ENCODE measurements around the gene SYCP3. TPM values are rescaled to one million over a fixed set of nuclear protein-coding genes. Genes with fewer than 3 reads are reported as not detected.
A peak's percentile ranks its signal among the peaks of the same experiment; 100 is the strongest.

The SYCP3 gene
- total and polyA plus RNA-seq, 3 experiments from 2014 or later, result 0.14 to 0.27 (median 0.22) TPM

- CTCF ChIA-PET, result interaction anchor here (1.6 to 3.8 kb wide), 3 partner anchors 45 to 59 kb away, joined by 7 to 22 read pairs (median 17); partner anchors contain the start of gene GNPTAB
- POLR2A ChIA-PET, result interaction anchor here (0.8 kb wide), 1 partner anchor 51 kb away, joined by 3 read pairs; the partner anchor contains the start of gene GNPTAB
- H3K36me3 ChIP-seq (ENCODE audit: insufficient read depth, low read length), result peaks cover 4% of the 10 kb centered on the region
- no peak overlapping the region for H3K4me3 Mint-ChIP-seq
- H3K36me3 Mint-ChIP-seq, result peaks cover 3 to 71% (median 28%) of the 10 kb centered on the region in 3 donors
- no peaks in the 10 kb centered on the region for H3K9me3 ChIP-seq (ENCODE audit: low read length)
- no peak overlapping the region for H3K4me3 ChIP-seq (ENCODE audit: low read length)
- no peak for DNase-seq
- no peak overlapping the region for H3K27ac ChIP-seq (ENCODE audit: low read depth, low read length)
- no peaks in the 10 kb centered on the region for H3K27me3 ChIP-seq (ENCODE audit: insufficient read depth, low read length, poor library complexity, severe bottlenecking)
- no peaks in the 10 kb centered on the region for H3K4me1 ChIP-seq (ENCODE audit: insufficient read depth, low read length)
- H3K9me3 Mint-ChIP-seq, result no peaks in the 10 kb centered on the region
- H3K27ac Mint-ChIP-seq, result peak overlapping the region in 3 of 8 donors; percentile 1 to 65 (median 10)
- no peaks in the 10 kb centered on the region for H3K27me3 Mint-ChIP-seq
- H3K4me1 Mint-ChIP-seq, result peaks cover 5 to 12% (median 6%) of the 10 kb centered on the region in 3 donors
These were observed 40.4 kb upstream of the SYCP3 start for GRCh38 chr12:101779626-101780025.

GRCh38 chr12:101779200-101779599, 39.9 kb upstream of the SYCP3 start:
- H3K4me1 Mint-ChIP-seq, result peaks cover 5 to 12% (median 6%) of the 10 kb centered on the region in 3 donors
- POLR2A ChIA-PET, result interaction anchor here (0.8 kb wide), 1 partner anchor 51 kb away, joined by 3 read pairs; the partner anchor contains the start of gene GNPTAB
- peaks cover 4% of the 10 kb centered on the region for H3K36me3 ChIP-seq (ENCODE audit: insufficient read depth, low read length)
- H3K27me3 Mint-ChIP-seq, result no peaks in the 10 kb centered on the region
- no peak overlapping the region for H3K4me3 ChIP-seq (ENCODE audit: low read length)
- CTCF ChIA-PET, result interaction anchor here (1.6 to 3.8 kb wide), 3 partner anchors 45 to 60 kb away, joined by 7 to 22 read pairs (median 17); partner anchors contain the start of gene GNPTAB
- H3K4me3 Mint-ChIP-seq, result no peak overlapping the region
- H3K27ac Mint-ChIP-seq, result no peak overlapping the region
- H3K27me3 ChIP-seq (ENCODE audit: insufficient read depth, low read length, poor library complexity, severe bottlenecking), result no peaks in the 10 kb centered on the region
- no peaks in the 10 kb centered on the region for H3K4me1 ChIP-seq (ENCODE audit: insufficient read depth, low read length)
- DNase-seq, result no peak
- H3K9me3 ChIP-seq (ENCODE audit: low read length), result no peaks in the 10 kb centered on the region
- H3K36me3 Mint-ChIP-seq, result peaks cover 3 to 67% (median 26%) of the 10 kb centered on the region in 3 donors
- H3K27ac ChIP-seq (ENCODE audit: low read depth, low read length), result no peak overlapping the region
- H3K9me3 Mint-ChIP-seq, result no peaks in the 10 kb centered on the region

DNA sequence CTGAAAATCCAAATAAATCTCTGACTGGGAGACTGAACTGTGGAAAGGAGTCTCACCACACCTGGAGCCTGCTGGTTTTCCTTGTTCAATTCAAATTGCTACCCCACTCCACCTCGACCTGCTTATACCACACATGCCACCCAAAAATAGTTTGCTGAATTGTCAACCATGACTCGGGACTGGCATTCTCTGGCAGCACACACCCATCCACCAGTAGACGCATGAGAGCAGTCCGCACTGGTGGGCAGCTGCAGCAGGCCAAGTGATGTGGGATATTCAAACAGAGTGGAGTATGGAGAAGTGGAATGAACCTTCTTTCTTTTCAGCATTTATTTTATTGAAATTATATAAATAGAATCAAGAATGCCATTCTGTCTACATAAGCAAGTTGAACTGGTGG, 38.7 kb upstream of the SYCP3 start:
- H3K27ac Mint-ChIP-seq, result peak overlapping the region in 2 of 8 donors; percentile 12 to 39
- ChIA-PET POLR2A (interaction anchor here (0.5 kb wide), 1 partner anchor 52 kb away, joined by 8 read pairs; no protein-coding TSS in a partner anchor), CTCF (interaction anchor here (1.4 to 3.2 kb wide), 3 partner anchors 51 to 62 kb away, joined by 9 to 35 read pairs (median 10); partner anchors contain the start of gene GNPTAB)
- no peak for DNase-seq
- H3K36me3 Mint-ChIP-seq, result peaks cover 0 to 63% (median 26%) of the 10 kb centered on the region in 3 donors
- H3K27me3 Mint-ChIP-seq, result no peaks in the 10 kb centered on the region
- Histone ChIP-seq H3K27me3 (ENCODE audit: insufficient read depth, low read length, poor library complexity, severe bottlenecking) (no peaks in the 10 kb centered on the region), H3K4me1 (ENCODE audit: insufficient read depth, low read length) (no peaks in the 10 kb centered on the region), H3K9me3 (ENCODE audit: low read length) (no peaks in the 10 kb centered on the region), H3K36me3 (ENCODE audit: insufficient read depth, low read length) (peaks cover 4% of the 10 kb centered on the region), H3K4me3 (ENCODE audit: low read length) (no peak overlapping the region), H3K27ac (ENCODE audit: low read depth, low read length) (no peak overlapping the region)
- H3K4me1 Mint-ChIP-seq, result peaks cover 7 to 12% (median 11%) of the 10 kb centered on the region in 3 donors
- H3K9me3 Mint-ChIP-seq, result no peaks in the 10 kb centered on the region
- H3K4me3 Mint-ChIP-seq, result no peak overlapping the region

GRCh38 chr12:101777485-101777884, 38.2 kb upstream of the SYCP3 start:
- Histone ChIP-seq H3K27me3 (ENCODE audit: insufficient read depth, low read length, poor library complexity, severe bottlenecking) (no peaks in the 10 kb centered on the region), H3K4me3 (ENCODE audit: low read length) (no peak overlapping the region), H3K36me3 (ENCODE audit: insufficient read depth, low read length) (peaks cover 4% of the 10 kb centered on the region), H3K4me1 (ENCODE audit: insufficient read depth, low read length) (no peaks in the 10 kb centered on the region), H3K9me3 (ENCODE audit: low read length) (no peaks in the 10 kb centered on the region), H3K27ac (ENCODE audit: low read depth, low read length) (no peak overlapping the region)
- Mint-ChIP-seq H3K9me3 (no peaks in the 10 kb centered on the region), H3K36me3 (peaks cover 0 to 60% (median 26%) of the 10 kb centered on the region in 3 donors), H3K27ac (peak overlapping the region in 5 of 8 donors; percentile 13 to 70 (median 35)), H3K4me3 (no peak overlapping the region), H3K4me1 (peaks cover 6 to 10% (median 8%) of the 10 kb centered on the region in 3 donors), H3K27me3 (no peaks in the 10 kb centered on the region)
- ChIA-PET CTCF (interaction anchor here (0.8 to 3.2 kb wide), 5 partner anchors 8 to 62 kb away, joined by 3 to 35 read pairs (median 10); partner anchors contain the start of gene GNPTAB), POLR2A (interaction anchor here (0.5 kb wide), 1 partner anchor 52 kb away, joined by 8 read pairs; no protein-coding TSS in a partner anchor)
- no peak for DNase-seq

DNA sequence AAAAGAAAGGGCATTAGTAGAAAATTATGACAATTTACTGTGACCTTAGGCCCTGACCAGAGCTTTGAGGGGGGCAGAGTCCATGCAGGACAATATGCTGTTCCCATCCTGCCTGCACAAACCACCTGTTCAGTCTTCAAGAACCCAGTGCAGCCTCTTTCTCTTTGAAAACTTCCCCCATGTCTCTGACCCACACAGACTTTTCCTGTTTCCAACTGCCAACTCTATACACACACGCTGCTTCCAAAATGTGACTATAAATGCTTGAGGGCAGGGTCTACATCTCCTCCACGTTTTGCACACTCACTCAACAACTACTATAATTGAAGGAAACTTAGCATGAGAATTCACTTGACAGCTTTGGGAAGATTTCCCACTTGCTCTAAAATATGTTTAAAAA, 36.6 kb upstream of the SYCP3 start:
- Histone ChIP-seq H3K4me1 (ENCODE audit: insufficient read depth, low read length) (no peaks in the 10 kb centered on the region), H3K9me3 (ENCODE audit: low read length) (no peaks in the 10 kb centered on the region), H3K27ac (ENCODE audit: low read depth, low read length) (no peak overlapping the region), H3K36me3 (ENCODE audit: insufficient read depth, low read length) (peaks cover 4% of the 10 kb centered on the region), H3K4me3 (ENCODE audit: low read length) (no peak overlapping the region), H3K27me3 (ENCODE audit: insufficient read depth, low read length, poor library complexity, severe bottlenecking) (no peaks in the 10 kb centered on the region)
- Mint-ChIP-seq H3K36me3 (peaks cover 0 to 64% (median 30%) of the 10 kb centered on the region in 3 donors), H3K4me1 (peaks cover 0 to 7% (median 1%) of the 10 kb centered on the region in 3 donors), H3K9me3 (no peaks in the 10 kb centered on the region), H3K4me3 (no peak overlapping the region), H3K27me3 (no peaks in the 10 kb centered on the region), H3K27ac (peak overlapping the region in 3 of 8 donors; percentile 14 to 66 (median 22))
- no peak for DNase-seq
- POLR2A ChIA-PET, result no interaction called here
- CTCF ChIA-PET, result interaction anchor here (2.8 to 3.2 kb wide), 2 partner anchors 48 to 64 kb away, joined by 11 to 35 read pairs; no protein-coding TSS in a partner anchor

DNA sequence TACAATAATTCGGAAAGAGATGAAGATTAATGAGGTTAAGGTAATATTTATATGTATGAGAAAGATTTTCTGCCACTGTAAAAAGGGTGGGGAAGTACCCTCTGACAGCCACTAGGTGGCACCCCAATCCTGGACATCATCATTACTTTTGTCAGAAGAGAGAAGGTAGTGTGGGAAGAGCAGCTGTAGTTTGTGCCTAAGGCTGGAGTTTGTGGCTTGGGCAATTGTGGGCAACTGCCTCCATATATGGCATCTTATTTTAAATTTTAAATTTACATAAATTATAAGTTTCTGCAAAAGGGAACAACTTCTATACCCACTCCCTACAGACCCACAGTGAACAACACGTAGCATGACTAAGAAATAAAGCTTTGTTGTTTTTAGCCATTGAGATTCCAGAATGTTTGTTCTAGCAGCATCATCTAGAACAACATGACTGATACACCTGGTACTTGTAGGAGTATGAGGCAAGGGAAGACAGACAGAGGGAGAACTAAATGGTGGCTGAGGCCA, 34.4 kb upstream of the SYCP3 start:
- CTCF ChIA-PET, result interaction anchor here (0.7 to 3.3 kb wide), 24 partner anchors 8 to 500 kb away, joined by 3 to 119 read pairs (median 4); partner anchors contain the start of genes DRAM1 and GNPTAB
- H3K27ac Mint-ChIP-seq, result peak overlapping the region in 1 of 8 donors; percentile 43

GRCh38 chr12:101772012-101772775, 32.9 kb upstream of the SYCP3 start:
- Histone ChIP-seq H3K27ac (ENCODE audit: low read depth, low read length) (no peak overlapping the region), H3K27me3 (ENCODE audit: insufficient read depth, low read length, poor library complexity, severe bottlenecking) (no peaks in the 10 kb centered on the region), H3K9me3 (ENCODE audit: low read length) (no peaks in the 10 kb centered on the region), H3K4me1 (ENCODE audit: insufficient read depth, low read length) (no peaks in the 10 kb centered on the region), H3K36me3 (ENCODE audit: insufficient read depth, low read length) (peaks cover 8% of the 10 kb centered on the region), H3K4me3 (ENCODE audit: low read length) (no peak overlapping the region)
- Mint-ChIP-seq H3K4me3 (no peak overlapping the region), H3K27ac (no peak overlapping the region), H3K9me3 (no peaks in the 10 kb centered on the region), H3K27me3 (no peaks in the 10 kb centered on the region), H3K36me3 (peaks cover 0 to 68% (median 23%) of the 10 kb centered on the region in 3 donors), H3K4me1 (peaks cover 0 to 7% (median 1%) of the 10 kb centered on the region in 3 donors)
- ChIA-PET CTCF (interaction anchor here (0.8 to 3.3 kb wide), 10 partner anchors 9 to 498 kb away, joined by 3 to 119 read pairs (median 6); partner anchors contain the start of genes DRAM1 and GNPTAB), POLR2A (interaction anchor here (0.6 kb wide), 1 partner anchor 13 kb away, joined by 3 read pairs; no protein-coding TSS in a partner anchor)
- DNase-seq, result no peak

More for the DNA sequence above, 34.4 kb upstream of the SYCP3 start:
- no peak overlapping the region for H3K4me3 ChIP-seq (ENCODE audit: low read length)
- H3K27me3 Mint-ChIP-seq, result no peaks in the 10 kb centered on the region
- H3K4me3 Mint-ChIP-seq, result no peak overlapping the region
- POLR2A ChIA-PET, result interaction anchor here (0.6 kb wide), 2 partner anchors 114 to 355 kb away, joined by 3 read pairs; no protein-coding TSS in a partner anchor
- no peak overlapping the region for H3K27ac ChIP-seq (ENCODE audit: low read depth, low read length)
- peaks cover 0 to 65% (median 26%) of the 10 kb centered on the region in 3 donors for H3K36me3 Mint-ChIP-seq
- no peaks in the 10 kb centered on the region for H3K4me1 ChIP-seq (ENCODE audit: insufficient read depth, low read length)
- H3K4me1 Mint-ChIP-seq, result peaks cover 0 to 7% (median 1%) of the 10 kb centered on the region in 3 donors
- H3K9me3 Mint-ChIP-seq, result no peaks in the 10 kb centered on the region
- DNase-seq, result peak; percentile 43 to 75 (median 62)
- H3K36me3 ChIP-seq (ENCODE audit: insufficient read depth, low read length), result peaks cover 8% of the 10 kb centered on the region
- H3K9me3 ChIP-seq (ENCODE audit: low read length), result no peaks in the 10 kb centered on the region
- no peaks in the 10 kb centered on the region for H3K27me3 ChIP-seq (ENCODE audit: insufficient read depth, low read length, poor library complexity, severe bottlenecking)
